AG09309 (cell line): ENCODE measurements around the gene CXCR1.
"Not testable (repeated sequence)": the region's sequence is repeated elsewhere in the genome, so short reads cannot be mapped to it uniquely, and the experiment has no call there.

Experiments
- DNase-seq: peaks from one replicate; pipeline ENCODE4 v3.0.0-alpha.2; 2010; ENCODE audit warnings: low read depth
- H3K4me3 ChIP-seq: 2 replicates; pipeline ENCODE4 v1.5.1; 2011; ENCODE audit warnings: mild to moderate bottlenecking, low read depth, low read length, moderate library complexity; ENCODE audit not compliant: control insufficient read depth
- TF ChIP-seq, protein P1 (sequence below): IDR thresholded peaks from 2 replicates; pipeline ENCODE4 v1.5.1; 2011; ENCODE audit warnings: mild to moderate bottlenecking, low read depth, low read length, inconsistent platforms; ENCODE audit not compliant: insufficient read depth, control insufficient read depth; ENCODE audit errors: missing control alignments

CXCR1 gene

DNA sequence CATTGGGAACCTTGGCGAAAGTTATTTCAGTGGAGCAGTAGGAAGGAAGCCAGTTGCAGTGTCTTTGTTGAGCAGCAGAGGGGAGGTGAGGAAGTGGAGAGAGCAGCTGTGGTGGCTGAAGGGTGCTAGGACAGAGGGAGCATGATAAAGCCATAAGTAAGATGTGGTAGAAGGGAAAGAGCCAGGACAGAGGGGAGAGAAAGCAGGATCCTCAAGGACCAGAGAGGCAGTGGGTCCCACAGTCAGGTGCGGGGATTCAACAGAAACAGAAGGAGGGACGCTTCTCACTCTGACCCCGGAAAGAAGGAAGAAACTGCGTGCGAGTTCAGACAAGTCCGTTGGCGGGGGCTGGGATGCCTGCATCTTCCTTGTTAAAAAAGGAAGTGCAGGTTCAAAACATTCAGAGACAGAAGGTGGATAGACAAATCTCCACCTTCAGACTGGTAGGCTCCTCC is 41.1 kb downstream of the CXCR1 start, which contains the start of gene CXCR2:
TSS of gene CXCR2 (plus strand) at position 403 of the 455 bp plus-strand sequence. CDS start 8,774 bp downstream, outside the sequence.
- DNase-seq = no peak
- TF ChIP-seq, protein P1, sequence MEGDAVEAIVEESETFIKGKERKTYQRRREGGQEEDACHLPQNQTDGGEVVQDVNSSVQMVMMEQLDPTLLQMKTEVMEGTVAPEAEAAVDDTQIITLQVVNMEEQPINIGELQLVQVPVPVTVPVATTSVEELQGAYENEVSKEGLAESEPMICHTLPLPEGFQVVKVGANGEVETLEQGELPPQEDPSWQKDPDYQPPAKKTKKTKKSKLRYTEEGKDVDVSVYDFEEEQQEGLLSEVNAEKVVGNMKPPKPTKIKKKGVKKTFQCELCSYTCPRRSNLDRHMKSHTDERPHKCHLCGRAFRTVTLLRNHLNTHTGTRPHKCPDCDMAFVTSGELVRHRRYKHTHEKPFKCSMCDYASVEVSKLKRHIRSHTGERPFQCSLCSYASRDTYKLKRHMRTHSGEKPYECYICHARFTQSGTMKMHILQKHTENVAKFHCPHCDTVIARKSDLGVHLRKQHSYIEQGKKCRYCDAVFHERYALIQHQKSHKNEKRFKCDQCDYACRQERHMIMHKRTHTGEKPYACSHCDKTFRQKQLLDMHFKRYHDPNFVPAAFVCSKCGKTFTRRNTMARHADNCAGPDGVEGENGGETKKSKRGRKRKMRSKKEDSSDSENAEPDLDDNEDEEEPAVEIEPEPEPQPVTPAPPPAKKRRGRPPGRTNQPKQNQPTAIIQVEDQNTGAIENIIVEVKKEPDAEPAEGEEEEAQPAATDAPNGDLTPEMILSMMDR = no peak
- H3K4me3 ChIP-seq = no peak within 1 kb of the TSS

DNA sequence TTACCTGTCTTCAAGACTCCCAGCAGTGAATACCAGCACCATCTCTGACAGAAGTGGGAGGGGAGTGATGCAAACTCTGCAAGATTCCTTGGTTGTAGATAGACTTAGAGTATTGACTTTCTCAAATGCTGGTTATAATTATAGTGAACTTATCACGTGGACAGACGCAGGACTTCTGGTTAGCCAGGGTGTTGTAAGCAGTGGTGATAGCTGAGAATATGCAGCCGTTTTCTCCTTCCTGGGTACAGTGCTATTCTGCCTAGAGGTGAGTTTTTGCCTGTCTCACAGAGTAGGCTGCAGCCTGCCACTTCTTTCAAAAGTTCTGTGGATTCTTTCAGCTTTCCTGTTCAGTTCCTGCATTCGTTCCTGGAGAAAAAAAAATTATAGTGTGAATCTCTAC is 41.7 kb downstream of the CXCR1 start:
- TF ChIP-seq, protein P1 = no peak
- H3K4me3 ChIP-seq = no peak overlapping the region
- DNase-seq = no peak

DNA sequence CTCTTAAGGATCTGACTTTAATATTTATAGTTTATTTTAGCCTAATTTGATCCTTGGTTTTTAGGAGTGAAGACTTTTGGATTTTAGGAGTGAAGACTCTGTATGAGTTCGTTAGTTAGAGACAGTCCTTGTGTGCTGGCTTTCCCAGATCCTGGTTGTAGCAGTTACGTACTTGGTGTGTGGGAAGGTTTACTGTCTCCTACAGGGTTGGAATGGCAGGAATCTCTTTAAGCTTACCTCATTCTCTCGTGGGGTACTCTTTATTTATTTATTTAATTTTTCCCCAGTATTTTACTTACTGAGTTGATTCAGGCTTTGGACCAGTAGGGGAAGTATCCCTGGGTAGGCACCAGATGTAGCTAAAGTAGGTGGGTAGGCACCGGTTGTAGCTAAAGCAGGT is 42.8 kb downstream of the CXCR1 start:
- H3K4me3 ChIP-seq = no peak overlapping the region
- TF ChIP-seq, protein P1 = no peak
- no peak for DNase-seq

DNA sequence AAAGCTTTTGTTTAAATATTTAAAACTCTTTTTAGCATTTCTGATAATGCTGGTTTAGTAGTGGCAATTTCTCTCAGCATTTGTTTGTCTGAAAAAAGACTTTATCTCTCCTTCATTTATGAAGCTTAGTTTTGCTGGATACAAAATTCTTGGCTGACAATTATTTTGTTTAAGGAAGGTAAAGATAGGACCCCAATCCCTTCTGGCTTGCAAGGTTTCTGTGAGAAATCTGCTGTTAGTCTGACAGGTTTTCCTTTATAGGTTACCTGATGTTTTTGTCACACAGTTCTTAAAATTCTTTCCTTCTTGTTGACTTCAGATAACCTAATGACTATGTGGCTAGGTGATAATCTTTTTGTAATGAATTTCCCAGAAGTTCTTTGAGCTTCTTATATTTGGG is 44.5 kb downstream of the CXCR1 start:
- not testable (repeated sequence) for H3K4me3 ChIP-seq, DNase-seq

DNA sequence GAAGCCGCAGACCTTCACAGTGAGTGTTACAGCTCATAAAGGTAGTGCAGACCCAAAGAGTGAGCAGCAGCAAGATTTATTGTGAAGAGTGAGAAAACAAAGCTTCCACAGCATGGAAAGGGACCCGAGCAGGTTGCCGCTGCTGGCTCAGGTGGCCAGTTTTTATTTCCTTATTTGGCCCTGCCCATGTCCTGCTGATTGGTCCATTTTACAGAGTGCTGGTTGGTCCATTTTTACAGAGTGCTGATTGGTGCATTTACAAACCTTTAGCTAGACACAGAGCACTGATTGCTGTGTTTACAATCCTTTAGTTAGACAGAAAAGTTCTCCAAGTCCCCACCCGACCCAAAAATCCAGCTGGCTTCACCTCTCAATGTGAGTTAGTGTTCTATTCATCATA is 45.0 kb downstream of the CXCR1 start:
- not testable (repeated sequence) for DNase-seq, H3K4me3 ChIP-seq
